Measurements from ENCODE around the gene KCND2.
"Not testable (repeated sequence)": the region's sequence is repeated elsewhere in the genome, so short reads cannot be mapped to it uniquely, and the experiment has no call there.

KCND2 gene

DNA sequence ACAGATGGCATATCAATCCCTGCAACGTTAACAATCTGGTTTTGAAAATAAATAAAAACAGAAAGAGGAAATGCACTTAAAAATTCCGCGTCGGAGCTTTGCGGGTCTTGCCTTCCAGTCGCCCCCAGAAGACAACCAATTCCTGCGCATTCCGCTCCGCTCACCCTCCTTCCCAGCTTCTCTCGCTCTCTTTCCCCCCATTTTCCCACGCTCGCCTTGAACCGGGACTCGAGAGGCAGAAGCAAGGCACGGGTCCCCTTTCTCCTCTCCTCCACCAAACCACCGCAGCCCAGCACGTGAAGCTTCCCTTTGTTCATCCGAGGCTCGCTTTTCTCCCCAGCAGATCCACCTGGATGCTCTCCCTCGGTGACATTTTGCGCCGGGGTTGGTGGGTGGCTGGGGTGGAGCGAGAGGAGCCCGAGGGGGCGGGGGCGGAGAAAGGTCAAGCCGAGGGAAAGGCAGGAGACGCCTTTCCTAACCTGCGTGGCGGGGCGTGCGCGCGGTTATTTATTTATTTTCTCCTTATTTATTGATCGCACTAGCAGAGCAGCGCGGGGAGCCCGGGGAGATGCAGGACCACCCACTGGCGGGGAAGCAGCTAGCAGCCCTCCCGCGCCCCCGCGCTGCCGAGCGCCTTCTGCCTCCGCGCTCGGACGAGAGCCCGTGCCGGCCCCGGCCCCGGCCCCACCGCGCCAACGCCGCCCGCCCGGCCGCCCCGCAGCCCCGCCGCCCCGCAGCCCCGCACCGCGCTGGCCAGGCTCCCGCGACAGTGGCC is at the start of gene KCND2:
TSS of gene KCND2 (plus strand) at position 475 of the 775 bp plus-strand sequence.
- DNase-seq (ENCODE audit: low spot score), result no peak

DNA sequence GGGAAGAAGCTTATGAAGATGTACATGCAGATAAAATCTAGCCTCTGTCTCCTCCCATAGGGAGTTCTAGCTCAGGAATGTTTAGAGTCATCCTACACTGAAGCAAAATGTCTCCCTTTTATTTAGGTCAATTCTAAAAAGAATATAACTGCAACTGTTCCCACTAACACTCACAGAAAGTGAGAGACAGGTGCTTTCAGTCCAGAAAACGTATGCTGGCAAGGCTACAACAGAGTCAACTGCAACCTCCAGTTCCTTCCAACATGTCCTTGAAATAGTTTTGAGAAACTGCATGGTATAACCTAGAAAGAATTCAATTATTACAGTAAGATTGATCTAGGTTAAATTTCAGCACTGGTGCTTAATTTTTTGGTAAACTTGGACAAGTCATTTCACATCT is 46.8 kb upstream of the KCND2 start:
- DNase-seq (ENCODE audit: low spot score), result no peak

GRCh38 chr7:120227255-120227654 is 45.7 kb upstream of the KCND2 start:
- no peak for DNase-seq (ENCODE audit: low spot score)

- DNase-seq (ENCODE audit: low spot score), result no peak
Observed at GRCh38 chr7:120229084-120229483, 43.9 kb upstream of the KCND2 start.

- DNase-seq (ENCODE audit: low spot score), result no peak
Observed at GRCh38 chr7:120233338-120233737, 39.6 kb upstream of the KCND2 start.

GRCh38 chr7:120240350-120240749 is 32.6 kb upstream of the KCND2 start:
- DNase-seq (ENCODE audit: low spot score), result not testable (repeated sequence)

DNA sequence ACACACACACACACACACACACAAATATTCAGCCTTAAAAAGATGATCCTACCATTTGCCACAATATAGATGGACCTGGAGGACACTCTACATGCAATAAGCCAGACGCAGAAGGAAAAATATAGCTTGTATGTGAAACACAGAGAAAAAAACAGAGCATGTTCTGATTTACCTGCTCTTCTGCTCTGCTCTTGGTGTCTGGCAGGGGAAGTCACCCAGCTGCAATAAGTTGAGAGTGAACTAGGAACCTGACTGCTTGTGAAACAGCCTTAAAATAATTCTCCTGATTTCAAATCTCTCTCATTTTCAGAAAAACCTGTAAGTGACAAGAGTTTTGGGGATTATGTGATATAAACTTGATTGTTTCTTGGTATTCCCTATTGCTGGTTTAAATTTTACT is 31.0 kb upstream of the KCND2 start:
- no peak for DNase-seq (ENCODE audit: low spot score)

- no peak for DNase-seq (ENCODE audit: low spot score)
Observed at GRCh38 chr7:120254845-120255244, 18.1 kb upstream of the KCND2 start.

DNA sequence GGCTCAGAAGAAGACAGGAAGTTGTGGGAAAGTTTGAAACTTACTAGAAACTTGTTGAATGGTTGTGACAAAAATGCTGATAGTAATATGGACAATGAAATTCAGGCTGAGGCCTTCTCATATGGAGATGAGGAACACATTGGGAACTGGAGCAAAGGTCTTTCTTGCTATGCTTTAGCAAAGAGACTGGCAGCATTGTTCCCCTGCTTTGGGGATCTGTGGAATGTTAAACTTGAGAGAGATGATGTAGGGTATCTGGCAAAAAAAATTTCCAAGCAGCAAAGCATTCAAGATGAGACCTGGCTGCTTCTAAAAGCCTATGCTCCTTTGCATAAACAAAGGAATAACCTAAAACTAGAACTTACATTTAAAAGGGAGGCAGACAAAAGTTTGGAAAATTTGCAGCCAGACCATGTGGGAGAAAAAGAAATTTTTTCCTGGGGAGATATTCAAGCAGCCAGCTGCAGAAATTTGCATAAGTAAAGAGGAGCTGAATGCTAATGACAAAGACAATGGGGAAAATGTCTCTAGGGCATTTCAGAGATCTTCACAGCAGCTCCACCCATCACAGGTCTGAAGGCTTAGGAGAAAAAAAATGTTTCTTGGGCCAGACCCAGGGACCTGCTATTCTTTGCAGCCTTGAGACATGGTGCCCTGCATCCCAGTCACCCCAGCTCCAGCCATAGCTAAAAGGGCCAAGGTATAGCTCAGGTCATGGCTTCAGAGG is 16.5 kb upstream of the KCND2 start:
- no peak for DNase-seq (ENCODE audit: low spot score)

DNA sequence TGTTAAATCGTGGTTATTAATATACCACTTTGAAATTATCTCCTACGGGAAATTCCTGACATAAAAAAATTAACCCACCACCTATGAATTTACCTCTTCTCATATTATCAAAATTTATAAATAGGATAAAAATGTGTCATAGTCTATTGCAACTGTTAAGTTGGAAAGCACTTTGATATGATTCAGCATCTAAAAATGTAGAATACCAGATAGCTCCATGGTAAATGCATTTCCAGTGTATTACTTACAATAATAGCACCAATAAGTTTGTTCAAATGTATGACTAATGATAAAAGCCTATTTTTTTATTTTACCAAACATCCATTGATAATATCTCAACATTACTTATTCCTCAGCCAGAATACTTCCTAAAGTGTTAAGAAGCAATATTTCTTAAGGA is 13.6 kb upstream of the KCND2 start:
- DNase-seq (ENCODE audit: low spot score), result no peak

DNA sequence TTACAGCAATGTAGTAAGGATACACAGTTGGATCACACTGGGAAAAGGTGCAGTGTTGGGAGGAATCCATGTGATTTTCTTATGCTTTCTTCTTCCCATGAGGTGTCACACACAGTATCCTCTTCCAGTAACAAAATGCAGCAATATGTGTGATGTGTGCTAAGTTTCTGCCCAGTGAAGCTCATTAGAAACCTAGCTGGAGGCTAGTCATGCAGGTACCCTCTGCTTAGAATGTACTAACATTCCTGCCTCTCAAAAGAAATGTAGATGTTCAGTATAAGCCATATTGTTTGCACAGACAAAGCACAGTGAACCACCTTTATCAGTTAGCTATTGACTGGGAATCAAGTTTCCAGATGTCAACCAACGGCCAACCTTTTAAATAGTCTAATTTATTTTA is 12.9 kb upstream of the KCND2 start:
- no peak for DNase-seq (ENCODE audit: low spot score)

GRCh38 chr7:120272261-120272660 is 714 bp upstream of the KCND2 start:
- peak; percentile 62 for DNase-seq (ENCODE audit: low spot score)

DNA sequence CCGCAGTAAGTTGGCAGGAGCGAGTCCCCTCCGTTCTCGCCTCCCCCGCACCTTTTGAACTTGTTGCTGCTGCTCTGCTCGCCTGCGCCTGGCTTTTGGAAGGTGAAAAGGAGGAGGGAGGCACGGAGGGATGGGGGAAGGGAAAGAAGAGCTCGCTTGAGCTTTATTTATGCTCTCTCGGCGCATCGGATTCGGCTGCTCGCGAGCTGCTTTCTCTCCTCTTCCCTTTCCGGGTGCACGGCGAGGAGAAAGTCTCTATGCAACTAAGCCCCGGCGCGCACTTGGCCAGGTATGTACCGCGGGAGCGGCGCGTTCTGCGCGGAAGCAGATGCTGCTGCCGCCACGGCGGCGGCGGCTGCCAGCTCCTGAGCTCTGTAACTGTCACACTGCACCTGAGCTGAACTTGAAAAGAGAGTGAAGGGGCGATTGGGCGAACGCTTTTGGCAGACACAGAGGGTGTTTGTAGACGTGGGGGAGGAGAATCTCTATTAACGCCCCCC is 551 bp downstream of the KCND2 start:
- peak; percentile 49 for DNase-seq (ENCODE audit: low spot score)

- no peak for DNase-seq (ENCODE audit: low spot score)
Observed at GRCh38 chr7:120274482-120274881, 1.5 kb downstream of the KCND2 start.

- no peak for DNase-seq (ENCODE audit: low spot score)
Observed at GRCh38 chr7:120274899-120275298, 1.9 kb downstream of the KCND2 start.

- no peak for DNase-seq (ENCODE audit: low spot score)
Observed at GRCh38 chr7:120276720-120277119, 3.7 kb downstream of the KCND2 start.

DNA sequence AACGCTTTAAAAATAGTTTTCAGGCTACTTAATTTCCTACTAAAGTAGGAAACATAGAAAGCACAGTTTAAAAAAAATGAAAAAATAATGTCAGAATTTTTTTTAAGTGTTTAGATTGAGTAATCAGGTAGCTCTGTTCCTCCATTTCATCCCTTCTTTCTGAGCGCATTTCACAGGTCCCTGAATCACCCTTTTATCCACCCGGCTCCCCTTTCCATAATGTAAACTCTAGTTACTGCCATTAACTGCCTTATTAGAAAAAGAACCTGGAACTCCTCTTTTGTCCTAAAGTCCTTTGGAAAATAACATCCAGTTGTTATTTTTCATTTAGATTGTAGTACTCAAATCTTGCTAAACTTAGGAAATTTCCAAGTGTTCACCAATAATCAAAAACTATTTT is 5.8 kb downstream of the KCND2 start:
- no peak for DNase-seq (ENCODE audit: low spot score)

DNA sequence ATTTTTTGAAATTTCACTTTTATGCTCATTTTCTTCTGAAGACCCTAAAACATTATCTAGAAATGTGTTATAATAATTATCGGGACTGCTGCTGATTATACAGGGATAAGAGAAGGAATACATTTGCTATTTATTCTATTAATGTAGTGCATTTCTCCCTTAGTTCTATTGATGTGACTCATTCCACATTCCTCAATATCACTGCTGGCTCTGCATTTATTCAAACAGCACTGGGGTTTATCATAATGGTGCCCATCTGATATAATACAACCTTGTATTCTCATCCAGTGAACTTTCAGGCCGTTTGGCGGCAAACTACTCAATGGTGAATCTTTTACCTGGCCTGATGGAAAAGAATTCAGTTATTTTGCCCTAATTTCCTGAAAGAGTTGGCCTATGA is 7.8 kb downstream of the KCND2 start:
- no peak for DNase-seq (ENCODE audit: low spot score)

- DNase-seq (ENCODE audit: low spot score), result no peak
Observed at GRCh38 chr7:120293027-120293426, 20.1 kb downstream of the KCND2 start.

DNA sequence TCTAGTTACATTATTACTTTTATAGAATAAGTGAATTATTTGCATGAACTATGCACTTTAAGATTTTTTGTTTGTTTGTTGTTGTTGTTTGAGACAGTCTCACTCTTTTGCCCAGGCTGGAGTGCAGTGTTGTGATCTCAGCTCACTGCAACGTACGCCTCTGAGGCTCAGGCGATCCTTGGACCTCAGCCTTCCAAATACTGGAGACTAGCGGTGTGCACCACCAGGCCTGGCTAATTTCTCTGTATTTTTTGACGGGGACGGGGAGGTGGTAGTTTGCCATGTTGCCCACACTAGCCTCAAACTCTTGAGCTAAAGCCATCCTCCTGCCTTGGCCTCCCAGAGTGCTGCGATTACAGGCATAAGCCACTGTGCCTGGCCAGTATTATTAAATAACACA is 29.2 kb downstream of the KCND2 start:
- no peak for DNase-seq (ENCODE audit: low spot score)

DNA sequence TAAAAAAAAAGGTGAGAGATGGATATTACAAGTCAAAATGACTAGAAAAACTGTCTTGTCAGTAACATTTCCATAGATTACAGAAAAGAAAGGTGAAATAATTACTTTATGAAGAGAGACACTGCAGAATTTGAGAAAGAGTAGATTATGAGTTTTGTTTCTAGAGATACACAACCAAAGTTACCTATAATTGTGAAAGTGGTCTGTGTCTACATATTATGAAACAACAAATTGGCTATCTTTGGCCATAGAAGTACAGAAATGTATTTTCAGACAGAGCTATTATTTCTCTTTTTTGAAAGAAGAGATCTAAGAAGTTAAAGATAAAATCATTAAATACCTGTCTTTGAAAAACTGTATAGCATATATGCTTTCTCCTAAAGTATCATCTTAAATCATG is 30.1 kb downstream of the KCND2 start:
- DNase-seq (ENCODE audit: low spot score), result no peak

DNA sequence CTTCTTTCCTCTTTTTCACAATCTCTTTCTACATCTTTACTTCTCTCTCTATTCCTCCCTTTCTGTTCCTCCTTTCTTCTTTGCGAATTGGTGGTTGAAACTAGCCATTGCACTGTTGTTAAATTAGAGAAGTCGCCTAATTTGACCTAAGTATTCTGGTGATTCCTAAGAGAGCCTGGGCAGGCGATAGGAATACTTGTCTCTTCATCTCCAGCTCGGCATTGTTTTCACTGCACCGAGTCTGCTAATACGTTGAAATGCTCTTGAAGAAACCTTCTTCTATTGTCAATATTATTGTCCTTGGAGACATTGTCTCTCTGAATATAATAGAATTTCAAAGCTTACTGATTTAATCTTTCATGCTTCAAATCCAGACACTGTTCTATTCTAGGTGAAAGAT is 31.7 kb downstream of the KCND2 start:
- no peak for DNase-seq (ENCODE audit: low spot score)

DNA sequence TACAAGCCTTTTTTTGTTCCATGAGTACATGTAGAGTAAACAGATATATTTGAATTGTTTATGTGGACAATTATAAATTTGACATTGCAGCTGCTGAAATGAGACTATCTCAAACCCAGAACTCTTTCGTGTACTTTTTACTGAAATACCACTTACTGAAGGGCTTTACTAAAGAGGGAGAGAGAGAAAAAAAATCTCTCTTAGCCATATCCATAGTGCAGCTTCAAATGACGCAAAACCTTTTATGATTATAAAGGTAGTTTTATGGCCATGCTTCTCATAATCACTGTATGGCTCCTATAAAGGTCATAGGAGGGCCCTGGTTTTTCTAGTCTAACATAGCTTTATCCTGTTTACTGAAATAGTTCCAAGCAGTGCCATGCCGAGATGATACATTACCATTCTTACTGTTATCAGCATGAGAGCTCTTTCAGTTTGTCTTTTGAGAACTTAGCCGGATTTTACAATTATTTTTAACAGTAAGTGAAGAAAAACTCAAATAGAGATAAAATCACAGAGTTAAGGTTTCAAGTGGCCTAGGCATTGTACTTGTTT is 35.1 kb downstream of the KCND2 start:
- DNase-seq (ENCODE audit: low spot score), result no peak
